ENCODE data around the gene PTPRK.

Gene PTPRK

GRCh38 chr6:128204616-128205015, 315.8 kb downstream of the PTPRK start:
- DNase-seq (ENCODE audit: low read depth, low spot score): no peak

- no peak for DNase-seq (ENCODE audit: low read depth, low spot score)
Observed at GRCh38 chr6:128202169-128202765, 318.1 kb downstream of the PTPRK start.

- DNase-seq (ENCODE audit: low read depth, low spot score): no peak
Observed at GRCh38 chr6:128200789-128201188, 319.6 kb downstream of the PTPRK start.

- no peak for DNase-seq (ENCODE audit: low read depth, low spot score)
Observed at GRCh38 chr6:128199461-128199860, 320.9 kb downstream of the PTPRK start.

GRCh38 chr6:128192972-128193371, 327.4 kb downstream of the PTPRK start:
- DNase-seq (ENCODE audit: low read depth, low spot score): no peak

- DNase-seq (ENCODE audit: low read depth, low spot score): no peak
Observed at GRCh38 chr6:128188678-128189077, 331.7 kb downstream of the PTPRK start.

- no peak for DNase-seq (ENCODE audit: low read depth, low spot score)
Observed at GRCh38 chr6:128186729-128187128, 333.7 kb downstream of the PTPRK start.

GRCh38 chr6:128179876-128180438, 340.4 kb downstream of the PTPRK start:
- DNase-seq (ENCODE audit: low read depth, low spot score): no peak

GRCh38 chr6:128174724-128175123, 345.7 kb downstream of the PTPRK start:
- DNase-seq (ENCODE audit: low read depth, low spot score): no peak

GRCh38 chr6:128172752-128173682, 347.4 kb downstream of the PTPRK start:
- DNase-seq (ENCODE audit: low read depth, low spot score): no peak

- no peak for DNase-seq (ENCODE audit: low read depth, low spot score)
Observed at GRCh38 chr6:128172081-128172480, 348.3 kb downstream of the PTPRK start.

- DNase-seq (ENCODE audit: low read depth, low spot score): no peak
Observed at GRCh38 chr6:128171182-128171581, 349.2 kb downstream of the PTPRK start.

GRCh38 chr6:128168244-128168643, 352.2 kb downstream of the PTPRK start:
- no peak for DNase-seq (ENCODE audit: low read depth, low spot score)

- DNase-seq (ENCODE audit: low read depth, low spot score): no peak
Observed at GRCh38 chr6:128167552-128167951, 352.8 kb downstream of the PTPRK start.

GRCh38 chr6:128164254-128164653, 356.1 kb downstream of the PTPRK start:
- DNase-seq (ENCODE audit: low read depth, low spot score): no peak

- DNase-seq (ENCODE audit: low read depth, low spot score): no peak
Observed at GRCh38 chr6:128162423-128162822, 358.0 kb downstream of the PTPRK start.

- no peak for DNase-seq (ENCODE audit: low read depth, low spot score)
Observed at GRCh38 chr6:128161839-128162238, 358.6 kb downstream of the PTPRK start.

- no peak for DNase-seq (ENCODE audit: low read depth, low spot score)
Observed at GRCh38 chr6:128161263-128161662, 359.1 kb downstream of the PTPRK start.

GRCh38 chr6:128158496-128158895, 361.9 kb downstream of the PTPRK start:
- no peak for DNase-seq (ENCODE audit: low read depth, low spot score)

- DNase-seq (ENCODE audit: low read depth, low spot score): no peak
Observed at GRCh38 chr6:128156321-128157111, 363.9 kb downstream of the PTPRK start.

GRCh38 chr6:128155826-128156225, 364.6 kb downstream of the PTPRK start:
- DNase-seq (ENCODE audit: low read depth, low spot score): no peak

- no peak for DNase-seq (ENCODE audit: low read depth, low spot score)
Observed at GRCh38 chr6:128152551-128152950, 367.8 kb downstream of the PTPRK start.

Data from smooth muscle cell of the brain vasculature (primary cell).